Measurements from ENCODE around the gene CTNNBIP1.

CTNNBIP1 gene

DNA sequence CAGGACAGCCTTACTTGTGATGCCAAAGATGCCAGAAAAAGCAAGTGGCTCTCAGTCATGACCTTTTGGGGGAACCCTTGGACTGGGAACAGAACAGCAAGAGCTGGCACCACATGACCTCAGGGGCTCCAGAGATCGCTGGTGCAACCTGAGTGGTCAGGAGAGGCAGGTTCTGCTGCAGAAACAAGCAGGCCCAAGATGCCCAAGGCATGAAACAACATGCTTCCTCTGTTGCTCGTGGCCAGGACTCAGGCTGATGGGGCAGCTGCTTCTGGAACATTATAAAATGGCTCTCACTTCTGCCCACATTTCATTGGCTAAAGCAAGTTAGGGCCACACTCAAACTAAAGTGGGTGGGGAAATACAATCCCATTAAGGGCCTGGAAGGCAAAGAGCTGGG is 68.6 kb downstream of the CTNNBIP1 start:
- Histone ChIP-seq H3K4me1 (ENCODE audit: insufficient read depth, low read length, severe bottlenecking) (peaks cover 57% of the 10 kb centered on the region), H3K9me2 (ENCODE audit: low read depth, low read length) (no peaks in the 10 kb centered on the region), H3K4me3 (ENCODE audit: low read depth, low read length, poor library complexity, severe bottlenecking) (no peak overlapping the region), H3K27me3 (ENCODE audit: insufficient read depth, low read length) (no peaks in the 10 kb centered on the region), H3K27ac (ENCODE audit: low read depth, low read length, poor library complexity, severe bottlenecking) (no peak overlapping the region), H3F3A (ENCODE audit: insufficient read depth, low read length) (no peaks in the 10 kb centered on the region; the same call in 1 of the 2 replicates), H3K9me3 (ENCODE audit: low read length) (no peaks in the 10 kb centered on the region), H3K4me2 (ENCODE audit: low read length) (no peak overlapping the region), H3K9ac (ENCODE audit: low read length) (no peak overlapping the region), H3K36me3 (ENCODE audit: insufficient read depth, low read length) (no peaks in the 10 kb centered on the region), H3K79me2 (ENCODE audit: insufficient read depth, low read length) (no peaks in the 10 kb centered on the region), H2AFZ (ENCODE audit: low read length) (no peak overlapping the region), H4K20me1 (ENCODE audit: insufficient read depth, low read length) (no peaks in the 10 kb centered on the region)
- no peak for TF ChIP-seq EZH2 (IDR thresholded peaks at IDR 0.05; ENCODE audit: borderline replicate concordance, low read length)
- TF ChIP-seq, protein P1, sequence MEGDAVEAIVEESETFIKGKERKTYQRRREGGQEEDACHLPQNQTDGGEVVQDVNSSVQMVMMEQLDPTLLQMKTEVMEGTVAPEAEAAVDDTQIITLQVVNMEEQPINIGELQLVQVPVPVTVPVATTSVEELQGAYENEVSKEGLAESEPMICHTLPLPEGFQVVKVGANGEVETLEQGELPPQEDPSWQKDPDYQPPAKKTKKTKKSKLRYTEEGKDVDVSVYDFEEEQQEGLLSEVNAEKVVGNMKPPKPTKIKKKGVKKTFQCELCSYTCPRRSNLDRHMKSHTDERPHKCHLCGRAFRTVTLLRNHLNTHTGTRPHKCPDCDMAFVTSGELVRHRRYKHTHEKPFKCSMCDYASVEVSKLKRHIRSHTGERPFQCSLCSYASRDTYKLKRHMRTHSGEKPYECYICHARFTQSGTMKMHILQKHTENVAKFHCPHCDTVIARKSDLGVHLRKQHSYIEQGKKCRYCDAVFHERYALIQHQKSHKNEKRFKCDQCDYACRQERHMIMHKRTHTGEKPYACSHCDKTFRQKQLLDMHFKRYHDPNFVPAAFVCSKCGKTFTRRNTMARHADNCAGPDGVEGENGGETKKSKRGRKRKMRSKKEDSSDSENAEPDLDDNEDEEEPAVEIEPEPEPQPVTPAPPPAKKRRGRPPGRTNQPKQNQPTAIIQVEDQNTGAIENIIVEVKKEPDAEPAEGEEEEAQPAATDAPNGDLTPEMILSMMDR (IDR thresholded peaks at IDR 0.05; ENCODE audit: low read length): no peak

DNA sequence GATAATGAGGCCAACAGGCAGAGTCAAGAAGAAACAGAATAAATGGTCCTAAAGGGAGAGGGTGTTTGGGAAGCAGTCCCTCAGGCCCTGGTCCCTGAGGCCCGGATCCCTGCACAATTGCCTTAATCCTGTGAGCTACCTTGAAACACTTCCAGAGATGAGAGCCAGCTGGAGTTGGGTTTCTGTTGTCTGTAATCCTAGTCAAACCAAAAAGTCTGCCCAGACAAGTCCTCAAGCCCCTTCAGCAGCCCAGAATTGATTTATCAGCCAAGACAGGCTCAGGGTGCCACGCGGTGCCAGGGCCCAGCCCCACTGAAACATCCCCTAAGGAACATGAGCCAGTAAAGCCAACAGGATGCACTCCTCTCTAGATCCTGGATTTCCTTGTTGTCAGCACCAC is 69.9 kb downstream of the CTNNBIP1 start:
- no peak for TF ChIP-seq EZH2 (IDR thresholded peaks at IDR 0.05; ENCODE audit: borderline replicate concordance, low read length)
- TF ChIP-seq, protein P1 (IDR thresholded peaks at IDR 0.05; ENCODE audit: low read length): no peak
- Histone ChIP-seq H3K4me1 (ENCODE audit: insufficient read depth, low read length, severe bottlenecking) (peaks cover 57% of the 10 kb centered on the region), H3K9me3 (ENCODE audit: low read length) (no peaks in the 10 kb centered on the region), H3K9ac (ENCODE audit: low read length) (no peak overlapping the region), H3K4me3 (ENCODE audit: low read depth, low read length, poor library complexity, severe bottlenecking) (no peak overlapping the region), H2AFZ (ENCODE audit: low read length) (no peak overlapping the region), H3K9me2 (ENCODE audit: low read depth, low read length) (no peaks in the 10 kb centered on the region), H3F3A (ENCODE audit: insufficient read depth, low read length) (no peaks in the 10 kb centered on the region; the same call in 1 of the 2 replicates), H3K79me2 (ENCODE audit: insufficient read depth, low read length) (no peaks in the 10 kb centered on the region), H3K4me2 (ENCODE audit: low read length) (no peak overlapping the region), H4K20me1 (ENCODE audit: insufficient read depth, low read length) (no peaks in the 10 kb centered on the region), H3K36me3 (ENCODE audit: insufficient read depth, low read length) (no peaks in the 10 kb centered on the region), H3K27me3 (ENCODE audit: insufficient read depth, low read length) (no peaks in the 10 kb centered on the region), H3K27ac (ENCODE audit: low read depth, low read length, poor library complexity, severe bottlenecking) (no peak overlapping the region)

DNA sequence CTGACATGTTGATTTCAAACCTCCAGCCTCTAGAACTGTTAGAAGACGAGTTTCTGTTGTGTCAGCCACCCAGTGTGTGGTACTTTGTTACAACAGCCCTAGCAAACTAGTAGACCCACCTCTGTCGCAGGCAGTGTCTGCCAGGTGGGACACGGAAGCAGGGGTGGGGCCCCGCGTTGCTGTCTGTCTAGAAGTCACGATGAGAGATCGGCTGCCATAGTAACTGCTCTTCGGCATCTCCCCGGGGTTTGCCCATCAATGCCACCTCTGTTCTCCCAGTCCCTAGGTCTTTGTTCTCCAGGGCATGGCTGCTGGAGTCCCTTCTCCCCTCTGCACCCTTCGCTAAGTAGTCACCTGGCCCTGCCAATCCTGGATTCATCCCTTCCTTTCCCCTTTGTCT is 71.1 kb downstream of the CTNNBIP1 start:
- Histone ChIP-seq H2AFZ (ENCODE audit: low read length) (no peak overlapping the region), H3K9me2 (ENCODE audit: low read depth, low read length) (no peaks in the 10 kb centered on the region)
- no peak for TF ChIP-seq EZH2 (IDR thresholded peaks at IDR 0.05; ENCODE audit: borderline replicate concordance, low read length)
- TF ChIP-seq, protein P1 (IDR thresholded peaks at IDR 0.05; ENCODE audit: low read length): no peak

More for the DNA sequence above, 71.1 kb downstream of the CTNNBIP1 start:
- Histone ChIP-seq H3K4me1 (ENCODE audit: insufficient read depth, low read length, severe bottlenecking) (peaks cover 54% of the 10 kb centered on the region), H3K27me3 (ENCODE audit: insufficient read depth, low read length) (no peaks in the 10 kb centered on the region), H4K20me1 (ENCODE audit: insufficient read depth, low read length) (no peaks in the 10 kb centered on the region), H3K9ac (ENCODE audit: low read length) (no peak overlapping the region; the same call in 1 of the 2 replicates), H3K36me3 (ENCODE audit: insufficient read depth, low read length) (no peaks in the 10 kb centered on the region), H3K9me3 (ENCODE audit: low read length) (no peaks in the 10 kb centered on the region), H3F3A (ENCODE audit: insufficient read depth, low read length) (no peaks in the 10 kb centered on the region), H3K79me2 (ENCODE audit: insufficient read depth, low read length) (no peaks in the 10 kb centered on the region), H3K4me3 (ENCODE audit: low read depth, low read length, poor library complexity, severe bottlenecking) (peak overlapping the region; percentile 5), H3K27ac (ENCODE audit: low read depth, low read length, poor library complexity, severe bottlenecking) (no peak overlapping the region), H3K4me2 (ENCODE audit: low read length) (peak overlapping the region; percentile 20; the same call in 1 of the 2 replicates)
